SK-N-MC (cell line): ENCODE results near the gene CFAP45.

Experiments used
- EZH2 ChIP-seq: fragments of 200-600 bp; sonication (generic); IDR thresholded peaks from one replicate; pipeline ENCODE4 v1.6.1; 2017; ENCODE audit warnings: antibody characterized with exemption
- FOXP2 ChIP-seq: optimal IDR thresholded peaks from 2 replicates; pipeline ENCODE3; 2011; ENCODE audit warnings: mild to moderate bottlenecking, moderate library complexity; ENCODE audit not compliant: insufficient read depth; ENCODE audit errors: extremely low read length, control extremely low read depth
- POLR2AphosphoS5 ChIP-seq: IDR thresholded peaks from 2 replicates; pipeline ENCODE4 v1.6.1; 2012; ENCODE audit warnings: mild to moderate bottlenecking, low read depth, low read length, borderline replicate concordance

DNA sequence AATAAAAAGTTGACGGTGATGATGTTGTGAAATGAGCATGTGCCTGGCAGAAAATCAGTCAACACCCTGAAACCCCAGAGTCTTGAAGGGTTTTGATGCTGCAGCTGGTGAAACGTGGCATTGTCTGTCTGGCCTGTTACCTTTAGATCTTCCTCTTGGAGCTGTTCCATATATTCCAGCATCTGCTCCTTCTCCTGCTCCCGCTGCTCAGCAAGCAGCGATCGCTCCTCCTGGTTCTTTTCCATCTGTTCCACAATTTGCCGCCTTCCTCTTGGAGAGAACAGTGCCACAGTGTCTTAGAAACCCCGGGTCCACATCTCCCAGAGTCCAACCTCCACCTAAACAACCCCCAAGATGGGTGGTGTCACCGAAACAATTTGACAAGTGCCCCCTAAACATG is 15.7 kb downstream of the CFAP45 start:
- TF ChIP-seq EZH2 (no peak), FOXP2 (no peak), POLR2AphosphoS5 (no peak)
